Gastroesophageal sphincter (tissue), 4 donors: Measurements from ENCODE around the gene MAPK1IP1L. TPM values are rescaled to one million over a fixed set of nuclear protein-coding genes. Genes with fewer than 3 reads are reported as not detected.
"Not testable (repeated sequence)": the region's sequence is repeated elsewhere in the genome, so short reads cannot be mapped to it uniquely, and the experiment has no call there.

ENCODE experiments used
- ATAC-seq: fragments of 150-250 bp; one replicate; pipeline ENCODE4 v1.9.1; 2016; ENCODE audit warnings: mild to moderate bottlenecking, moderate library complexity
- H3K27ac ChIP-seq, 4 donors: fragments of 200-600 bp; sonication (generic) in 3 of 4; 1 replicate in 3 of 4; 2 replicates in 1 of 4; pipeline ENCODE4 v1.5.1; 2016 to 2019
- H3K27me3 ChIP-seq: fragments of 200-600 bp; sonication (generic); one replicate; pipeline ENCODE4 v1.5.1; 2019
- H3K36me3 ChIP-seq, 2 donors: fragments of 200-600 bp; sonication (generic); one replicate each; pipeline ENCODE4 v1.5.1; 2019; ENCODE audit warnings: control low read depth in 1 of 2
- H3K4me1 ChIP-seq, 3 donors: fragments of 200-600 bp; sonication (generic); 1 replicate in 2 of 3; 2 replicates in 1 of 3; pipeline ENCODE4 v1.5.1; 2016 to 2019; ENCODE audit warnings: control low read depth in 2 of 3
- H3K4me3 ChIP-seq, 2 donors: fragments of 200-600 bp; sonication (generic); one replicate each; pipeline ENCODE4 v1.5.1; 2019; ENCODE audit warnings: mild to moderate bottlenecking in 1 of 2, moderate library complexity in 1 of 2
- H3K9me3 ChIP-seq, 3 donors: fragments of 200-600 bp; sonication (generic); one replicate each; pipeline ENCODE4 v1.5.1; 2017 to 2019; ENCODE audit warnings: control low read depth in 2 of 3
- CTCF ChIP-seq, 4 experiments: fragments of 200-600 bp in 2 of 4; fragments of 450-650 bp in 2 of 4; sonication (generic) in 1 of 4; IDR thresholded peaks; one replicate each; pipeline ENCODE4 v1.5.1; 2017 to 2019; ENCODE audit warnings: antibody characterized with exemption in 4 of 4, mild to moderate bottlenecking in 2 of 4, moderate library complexity in 2 of 4
- EP300 ChIP-seq: sonication (generic); formaldehyde crosslinking; IDR thresholded peaks from one replicate; pipeline ENCODE4 v1.6.1; 2017; ENCODE audit warnings: antibody characterized with exemption, mild to moderate bottlenecking
- POLR2A ChIP-seq, 2 donors: fragments of 450-650 bp; IDR thresholded peaks; one replicate each; pipeline ENCODE4 v1.6.1; 2017; ENCODE audit warnings: antibody characterized with exemption in 2 of 2, mild to moderate bottlenecking in 2 of 2, moderate library complexity in 1 of 2
- POLR2AphosphoS5 ChIP-seq: sonication (generic); formaldehyde crosslinking; IDR thresholded peaks from one replicate; pipeline ENCODE4 v1.6.1; 2017; ENCODE audit warnings: antibody characterized with exemption
- WGBS, 2 donors: methylation state at CpG; one replicate each; pipeline ENCODE4 v1.1.5; 2018; ENCODE audit warnings: low coverage in 1 of 2; 5-methylcytosine and 5-hydroxymethylcytosine counted together
- total RNA-seq, 4 donors: library from RNA; depleted of rRNA; stranded (reverse); fragments of >200 nt; gene quantifications; one replicate each; pipeline ENCODE4 v1.1.0, GENCODE V29; 2016

MAPK1IP1L gene
- total RNA-seq, 4 donors from 2014 or later = 65.5 to 92.3 (median 73.5) TPM

- H3K36me3 ChIP-seq = peaks cover 0 to 23% of the 10 kb centered on the region in 2 donors
- peaks cover 10 to 38% (median 14%) of the 10 kb centered on the region in 3 donors for H3K4me1 ChIP-seq
- WGBS, 2 donors = 37 to 50% methylated on average over 2 of the region's 2 CpGs
- H3K27me3 ChIP-seq = no peaks in the 10 kb centered on the region
- no peak overlapping the region for H3K4me3 ChIP-seq
- no peak for ATAC-seq
- TF ChIP-seq POLR2AphosphoS5 (no peak), EP300 (no peak), POLR2A (IDR thresholded peaks at IDR 0.05) (no peak), CTCF (IDR thresholded peaks at IDR 0.05) (no peak)
- H3K27ac ChIP-seq = no peak overlapping the region
- H3K9me3 ChIP-seq = no peaks in the 10 kb centered on the region
Measured at GRCh38 chr14:55031190-55031589, 20.3 kb upstream of the MAPK1IP1L start.

- not testable (repeated sequence) for H3K4me1 ChIP-seq, H3K9me3 ChIP-seq, H3K27me3 ChIP-seq, ATAC-seq, H3K27ac ChIP-seq, H3K4me3 ChIP-seq
- H3K36me3 ChIP-seq = peaks cover 0 to 43% of the 10 kb centered on the region in 2 donors
Measured at GRCh38 chr14:55037995-55038394, 13.5 kb upstream of the MAPK1IP1L start.

- Histone ChIP-seq H3K27me3 (no peaks in the 10 kb centered on the region), H3K4me1 (no peaks in the 10 kb centered on the region), H3K4me3 (no peak overlapping the region), H3K36me3 (peaks cover 0 to 51% of the 10 kb centered on the region in 2 donors), H3K27ac (no peak overlapping the region), H3K9me3 (no peaks in the 10 kb centered on the region)
- TF ChIP-seq CTCF (IDR thresholded peaks at IDR 0.05) = no peak
- TF ChIP-seq POLR2A (IDR thresholded peaks at IDR 0.05) = no peak
- no peak for TF ChIP-seq POLR2AphosphoS5
- no peak for TF ChIP-seq EP300
- ATAC-seq = no peak
Measured at GRCh38 chr14:55038708-55039107, 12.7 kb upstream of the MAPK1IP1L start.

- ATAC-seq = no peak
- TF ChIP-seq CTCF (IDR thresholded peaks at IDR 0.05) (no peak), EP300 (no peak), POLR2A (IDR thresholded peaks at IDR 0.05) (no peak), POLR2AphosphoS5 (no peak)
- Histone ChIP-seq H3K27ac (no peak overlapping the region), H3K4me3 (no peak overlapping the region), H3K27me3 (no peaks in the 10 kb centered on the region), H3K36me3 (peaks cover 0 to 17% of the 10 kb centered on the region in 2 donors), H3K9me3 (no peaks in the 10 kb centered on the region), H3K4me1 (no peaks in the 10 kb centered on the region)
- WGBS, 2 donors = 95 to 96% methylated on average over 5 of the region's 5 CpGs
Measured at GRCh38 chr14:55043528-55043927, 7.9 kb upstream of the MAPK1IP1L start.

- H3K27ac ChIP-seq = no peak overlapping the region
- no peaks in the 10 kb centered on the region for H3K9me3 ChIP-seq
- no peaks in the 10 kb centered on the region for H3K4me1 ChIP-seq
- H3K36me3 ChIP-seq = peaks cover 0 to 17% of the 10 kb centered on the region in 2 donors
- no peak for ATAC-seq
- TF ChIP-seq POLR2AphosphoS5 = no peak
- no peak for TF ChIP-seq POLR2A (IDR thresholded peaks at IDR 0.05)
- no peak for TF ChIP-seq EP300
- no peak for TF ChIP-seq CTCF (IDR thresholded peaks at IDR 0.05)
- no peak overlapping the region for H3K4me3 ChIP-seq
- H3K27me3 ChIP-seq = no peaks in the 10 kb centered on the region
Measured at GRCh38 chr14:55045087-55045486, 6.4 kb upstream of the MAPK1IP1L start.
